HG02884 (cell line): Measurements from ENCODE around the gene GTF3C4.
"Not testable (repeated sequence)": the region's sequence is repeated elsewhere in the genome, so short reads cannot be mapped to it uniquely, and the experiment has no call there.

Source experiments
- ATAC-seq: cut with Tn5 transposase; IDR thresholded peaks from one replicate; pipeline ENCODE4 v1.9.1; 2021; ENCODE audit warnings: mild to moderate bottlenecking, moderate library complexity; ENCODE audit not compliant: unreplicated experiment

GTF3C4 gene

GRCh38 chr9:132694144-132694543 is 23.9 kb downstream of the GTF3C4 start:
- ATAC-seq: no peak

- no peak for ATAC-seq
Observed at GRCh38 chr9:132697230-132697629, 27.0 kb downstream of the GTF3C4 start.

GRCh38 chr9:132698989-132699388 is 28.7 kb downstream of the GTF3C4 start:
- no peak for ATAC-seq

GRCh38 chr9:132699956-132700355 is 29.7 kb downstream of the GTF3C4 start:
- ATAC-seq: no peak

DNA sequence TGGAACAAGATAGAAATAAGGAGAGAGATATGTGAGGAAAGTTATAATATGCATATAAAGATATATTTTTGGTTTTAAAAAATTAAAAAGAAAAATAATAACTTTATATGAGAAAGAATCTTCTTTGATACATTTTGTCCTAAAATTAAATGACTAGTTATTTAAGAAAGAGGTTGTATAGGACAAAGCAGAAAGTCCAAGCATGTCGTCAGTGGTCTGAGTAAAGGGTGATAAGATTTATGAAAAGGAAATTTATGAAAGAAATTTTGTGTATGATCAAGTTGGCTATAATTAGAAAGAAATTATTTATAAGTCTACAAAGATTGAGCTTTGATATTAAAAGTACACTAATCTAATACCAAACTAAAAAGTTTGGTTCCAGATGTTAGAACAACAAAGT is 32.0 kb downstream of the GTF3C4 start:
- ATAC-seq: no peak

GRCh38 chr9:132703336-132703735 is 33.1 kb downstream of the GTF3C4 start:
- ATAC-seq: no peak

DNA sequence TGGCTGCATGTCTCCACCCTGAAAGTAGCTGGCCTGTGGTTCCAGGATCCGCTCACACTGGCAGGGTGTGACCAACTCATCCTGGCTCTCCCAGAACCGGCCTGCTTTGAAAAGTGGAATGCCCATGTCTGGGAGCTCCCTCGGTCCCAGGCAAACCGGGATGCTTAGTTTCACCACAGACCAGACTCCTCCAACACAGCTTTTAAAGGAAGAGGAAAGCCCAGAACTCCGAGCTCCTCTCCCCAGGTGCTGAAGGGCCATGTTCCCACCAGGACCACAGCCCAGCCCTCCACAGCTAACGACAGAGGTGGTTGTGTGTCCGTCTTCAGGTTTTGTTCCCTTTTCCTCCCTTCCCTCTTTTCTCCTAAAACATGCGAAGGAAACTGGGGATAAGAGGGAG is 38.0 kb downstream of the GTF3C4 start:
- ATAC-seq: no peak

DNA sequence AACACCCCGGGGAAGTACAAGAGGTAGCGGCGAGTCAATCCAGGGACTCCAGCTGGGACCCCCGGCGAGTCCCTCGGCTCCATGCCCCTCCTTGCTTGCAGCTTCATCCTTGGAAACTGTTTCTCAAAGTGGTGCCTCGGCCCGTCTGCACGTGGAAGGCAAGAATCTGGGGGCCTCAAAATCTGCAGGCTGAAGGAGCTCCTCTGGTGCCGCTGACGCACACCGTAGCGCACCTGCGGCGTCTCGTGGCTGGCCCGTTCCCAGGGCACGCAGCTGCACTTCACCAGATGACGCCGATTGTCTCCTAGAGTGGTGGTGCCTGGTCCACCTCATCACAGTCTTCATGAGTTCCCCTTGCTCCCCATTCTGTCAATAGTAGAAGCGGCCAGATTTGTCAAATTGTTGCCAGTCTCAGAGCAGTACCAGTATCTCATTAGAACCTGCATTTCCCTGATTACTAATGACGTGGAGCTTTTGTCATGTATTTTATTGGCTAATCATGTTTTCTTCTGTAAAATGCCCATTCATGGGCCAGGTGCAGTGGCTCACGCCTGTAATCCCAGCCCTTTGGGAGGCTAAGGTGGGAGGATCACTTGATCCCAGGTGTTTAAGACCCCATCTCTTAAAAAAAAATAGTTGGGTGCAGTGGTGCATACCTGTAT is 38.6 kb downstream of the GTF3C4 start:
- no peak for ATAC-seq

DNA sequence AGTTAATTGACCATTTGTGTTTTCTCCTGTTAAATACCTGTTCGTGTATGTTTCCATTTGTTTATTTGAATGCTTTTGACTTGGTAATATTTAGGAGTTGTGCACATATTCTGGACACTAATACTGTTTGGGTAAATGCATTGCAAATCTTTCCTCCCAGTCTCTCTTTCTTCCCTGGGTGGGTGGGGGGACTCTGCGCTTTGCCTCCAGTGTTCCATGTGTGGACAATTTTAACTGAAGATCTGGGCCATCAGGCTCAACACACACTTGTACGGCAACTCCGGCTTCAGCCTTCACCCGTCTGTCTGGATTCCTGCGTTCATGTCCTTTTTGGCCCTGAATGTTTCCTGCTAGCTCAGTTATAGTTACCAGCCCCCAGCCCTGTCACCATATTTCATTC is 40.1 kb downstream of the GTF3C4 start:
- ATAC-seq: no peak

GRCh38 chr9:132711152-132711551 is 40.9 kb downstream of the GTF3C4 start:
- ATAC-seq: not testable (repeated sequence)

GRCh38 chr9:132711846-132712245 is 41.6 kb downstream of the GTF3C4 start:
- ATAC-seq: no peak

- ATAC-seq: no peak
Observed at GRCh38 chr9:132712753-132713152, 42.5 kb downstream of the GTF3C4 start.

- ATAC-seq: no peak
Observed at GRCh38 chr9:132716007-132716406, 45.7 kb downstream of the GTF3C4 start.

- ATAC-seq: no peak
Observed at GRCh38 chr9:132717326-132717945, 47.2 kb downstream of the GTF3C4 start.

DNA sequence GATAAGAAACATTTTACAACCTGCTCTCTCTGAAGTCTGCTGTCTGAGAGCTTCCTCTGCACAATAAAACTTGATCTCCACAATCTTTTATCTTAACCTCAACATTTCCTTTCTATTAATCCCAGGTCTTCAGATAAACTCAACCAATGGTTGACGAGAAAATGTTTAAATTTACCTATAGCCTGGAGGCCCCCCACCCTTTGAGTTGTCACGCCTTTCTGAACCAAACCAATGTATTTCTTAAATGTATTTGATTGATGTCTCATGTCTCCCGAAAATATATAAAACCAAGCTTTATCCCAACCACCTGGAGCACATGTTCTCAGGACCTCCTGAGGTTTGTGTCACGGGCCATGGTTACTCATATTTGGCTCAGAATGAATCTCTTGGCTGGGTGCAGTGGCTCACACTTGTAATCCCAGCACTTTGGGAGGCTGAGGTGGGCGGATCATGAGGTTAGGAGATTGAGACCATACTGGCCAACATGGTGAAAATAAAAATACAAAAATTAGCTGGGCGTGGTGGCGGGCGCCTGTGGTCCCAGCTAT is 48.2 kb downstream of the GTF3C4 start:
- ATAC-seq: not testable (repeated sequence)

DNA sequence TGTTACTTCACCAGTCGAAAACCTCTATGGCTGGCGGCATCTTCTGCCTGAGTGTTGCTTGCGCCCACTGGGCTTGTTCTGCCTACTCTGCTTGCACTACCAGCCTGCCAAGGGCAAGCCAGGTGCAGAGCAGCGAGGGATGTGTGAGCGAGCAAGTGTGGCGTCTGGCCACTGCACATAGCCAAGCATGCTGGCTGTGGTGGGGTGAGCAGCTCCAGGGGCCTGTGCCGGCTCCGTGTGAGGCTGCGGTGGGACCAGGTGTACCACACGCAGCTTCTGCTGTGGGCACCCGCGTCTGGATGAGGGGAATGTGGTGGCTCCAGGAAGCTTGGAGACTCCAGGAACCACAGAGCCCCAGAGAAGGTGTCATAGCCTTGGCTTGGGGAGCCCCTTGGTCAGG is 51.4 kb downstream of the GTF3C4 start:
- no peak for ATAC-seq

- ATAC-seq: no peak
Observed at GRCh38 chr9:132722564-132723065, 52.4 kb downstream of the GTF3C4 start.

GRCh38 chr9:132723809-132724208 is 53.5 kb downstream of the GTF3C4 start:
- no peak for ATAC-seq

GRCh38 chr9:132725306-132725705 is 55.0 kb downstream of the GTF3C4 start:
- ATAC-seq: no peak

DNA sequence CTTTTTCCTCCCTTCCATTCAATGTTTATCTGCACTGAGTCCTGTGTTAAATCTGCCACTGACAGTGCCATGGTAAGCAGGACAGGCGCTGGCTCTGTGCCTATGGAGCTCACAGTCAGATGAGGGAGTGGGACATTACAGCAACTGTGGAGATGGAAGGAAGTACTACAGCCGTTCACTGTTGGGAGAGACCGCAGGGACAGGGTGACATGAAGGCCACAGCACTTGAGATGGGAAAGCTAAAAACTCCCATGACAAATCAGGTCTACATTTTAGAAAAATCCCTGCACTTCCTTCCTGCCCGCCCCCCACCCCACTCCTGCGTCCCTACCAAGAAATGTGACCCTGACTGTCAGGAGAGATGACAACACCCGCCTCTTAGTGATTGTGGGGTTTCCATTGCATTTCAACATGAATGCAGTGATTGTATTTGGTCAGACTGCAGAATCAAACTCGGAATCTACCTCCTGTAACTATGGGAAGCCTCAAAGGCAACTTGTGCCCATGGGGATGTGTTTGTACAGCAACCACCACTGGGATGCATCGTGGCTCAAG is 56.4 kb downstream of the GTF3C4 start:
- no peak for ATAC-seq

- ATAC-seq: no peak
Observed at GRCh38 chr9:132728071-132728470, 57.8 kb downstream of the GTF3C4 start.

DNA sequence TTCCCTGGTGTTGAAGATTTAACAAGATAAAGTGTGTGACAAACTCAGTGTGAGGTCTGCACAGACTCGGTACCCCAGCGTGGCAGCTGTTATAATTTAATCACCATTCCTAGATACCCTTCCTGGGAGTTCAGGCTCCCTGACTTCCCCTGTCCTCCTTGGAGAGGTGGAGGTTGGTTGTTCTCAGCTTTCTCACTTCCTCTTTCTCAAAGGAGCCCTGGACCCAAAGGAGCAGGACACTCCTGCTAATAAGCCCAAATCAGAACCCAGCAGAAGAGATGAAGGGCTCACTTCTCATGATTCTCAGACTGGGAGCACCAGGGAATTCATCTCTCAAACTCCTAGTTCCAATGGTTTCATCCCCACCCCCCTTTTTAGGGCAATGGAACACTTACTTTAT is 58.2 kb downstream of the GTF3C4 start:
- no peak for ATAC-seq
